Caco-2 (cell line): Measurements from ENCODE around the gene CD86. TPM values are rescaled to one million over a fixed set of nuclear protein-coding genes. Genes with fewer than 3 reads are reported as not detected.

Experiments
- BruUV-seq: library from RNA; stranded (reverse); fragments of 400-500 nt; replicated peaks from 2 replicates; lab custom pipeline; 2021; lab: Mats Ljungman, UMichigan
- CTCF ChIA-PET: fragments of 300-600 bp; sonication (Branson Sonifier 250); formaldehyde crosslinking; loops from one replicate; lab custom pipeline; 2022; ENCODE audit warnings: antibody characterized with exemption; lab: Charles Lee
- POLR2A ChIA-PET: fragments of 300-600 bp; sonication (Branson Sonifier 250); formaldehyde crosslinking; loops from one replicate; lab custom pipeline; 2022; ENCODE audit warnings: antibody characterized with exemption; lab: Charles Lee
- DNase-seq, 2 experiments: peaks; one replicate each; pipeline versions ENCODE4 v3.0.0 to v3.0.0-alpha.2; 2020 to 2022
- H3K27me3 ChIP-seq: replicated peaks from 2 replicates; pipeline ENCODE4 v1.6.0; 2011; ENCODE audit warnings: low read length; ENCODE audit not compliant: control insufficient read depth, insufficient read depth
- H3K36me3 ChIP-seq: 2 replicates; pipeline ENCODE4 v1.5.1; 2011; ENCODE audit warnings: low read length; ENCODE audit not compliant: control insufficient read depth, insufficient read depth
- H3K4me1 ChIP-seq: fragments of 250-450 bp; sonication (Bioruptor Pico); 2 replicates; pipeline ENCODE4 v1.5.1; 2020; ENCODE audit warnings: mild to moderate bottlenecking
- H3K4me3 ChIP-seq: 2 replicates; pipeline ENCODE4 v1.5.1; 2011; ENCODE audit warnings: low read depth, mild to moderate bottlenecking, control low read depth, low read length
- H3K9me3 ChIP-seq: fragments of 250-450 bp; sonication (Bioruptor Pico); 2 replicates; pipeline ENCODE4 v1.5.1; 2020; ENCODE audit warnings: mild to moderate bottlenecking, moderate library complexity
- H3K27ac Mint-ChIP-seq: one replicate; pipeline ENCODE4 v1.8.0; 2022; ENCODE audit warnings: mixed read lengths; ENCODE audit not compliant: unreplicated experiment
- H3K27me3 Mint-ChIP-seq: one replicate; pipeline ENCODE4 v1.8.0; 2022; ENCODE audit warnings: mixed read lengths; ENCODE audit not compliant: insufficient read depth, unreplicated experiment
- H3K36me3 Mint-ChIP-seq: one replicate; pipeline ENCODE4 v1.8.0; 2022; ENCODE audit warnings: mild to moderate bottlenecking, mixed read lengths; ENCODE audit not compliant: insufficient read depth, unreplicated experiment
- H3K4me1 Mint-ChIP-seq: one replicate; pipeline ENCODE4 v1.8.0; 2022; ENCODE audit warnings: low read depth, mixed read lengths; ENCODE audit not compliant: unreplicated experiment
- H3K4me3 Mint-ChIP-seq: one replicate; pipeline ENCODE4 v1.8.0; 2022; ENCODE audit warnings: mild to moderate bottlenecking, moderate library complexity, mixed read lengths; ENCODE audit not compliant: unreplicated experiment
- H3K9me3 Mint-ChIP-seq: one replicate; pipeline ENCODE4 v1.8.0; 2022; ENCODE audit warnings: mixed read lengths; ENCODE audit not compliant: unreplicated experiment
- CTCF ChIP-seq, 2 experiments: fragments of 200-600 bp in 1 of 2; IDR thresholded peaks; 1 replicate in 1 of 2; 2 replicates in 1 of 2; pipeline versions ENCODE4 v1.5.1 to v1.8.0; 2011 to 2022; ENCODE audit warnings: antibody characterized with exemption in 1 of 2, control low read depth in 1 of 2, inconsistent platforms in 1 of 2, low read depth in 1 of 2, low read length in 1 of 2, mild to moderate bottlenecking in 1 of 2, moderate library complexity in 1 of 2; ENCODE audit not compliant: insufficient read depth in 1 of 2, severe bottlenecking in 1 of 2, unreplicated experiment in 1 of 2
- intact Hi-C: fragments of 100-400 bp; cut with micrococcal nuclease; formaldehyde crosslinking; loops from one replicate; pipeline ENCODE4 v1.10.0; 2022; ENCODE audit not compliant: unreplicated experiment
- total RNA-seq: library from RNA; stranded (reverse); gene quantifications from 2 replicates; pipeline ENCODE4 v1.2.3, GENCODE V29; 2022

Gene CD86
- total RNA-seq, 1 experiment from 2014 or later: not detected

- Mint-ChIP-seq H3K27ac (no peak overlapping the region), H3K9me3 (no peaks in the 10 kb centered on the region), H3K27me3 (peaks cover 10% of the 10 kb centered on the region), H3K4me3 (no peak overlapping the region), H3K4me1 (peaks cover 7% of the 10 kb centered on the region), H3K36me3 (no peaks in the 10 kb centered on the region)
- ChIA-PET POLR2A (no interaction called here), CTCF (no interaction called here)
- no peaks in the 10 kb centered on the region for H3K9me3 ChIP-seq
- BruUV-seq: no TSS peak
- H3K27me3 ChIP-seq: no peaks in the 10 kb centered on the region
- TF ChIP-seq CTCF (IDR thresholded peaks at IDR 0.05; ENCODE audit: insufficient read depth in 1 of 2, low read depth in 1 of 2, low read length in 1 of 2, severe bottlenecking in 1 of 2, unreplicated experiment in 1 of 2): no peak
- intact Hi-C loops: no loop called here
- no peaks in the 10 kb centered on the region for H3K36me3 ChIP-seq
- no peaks in the 10 kb centered on the region for H3K4me1 ChIP-seq
- H3K4me3 ChIP-seq: no peak overlapping the region
- no peak for DNase-seq
Measured at GRCh38 chr3:122010506-122010905, 44.7 kb upstream of the CD86 start.

- DNase-seq: no peak
- TF ChIP-seq CTCF (IDR thresholded peaks at IDR 0.05; ENCODE audit: insufficient read depth in 1 of 2, low read depth in 1 of 2, low read length in 1 of 2, severe bottlenecking in 1 of 2, unreplicated experiment in 1 of 2): no peak
- no peaks in the 10 kb centered on the region for H3K36me3 ChIP-seq
- peaks cover 7% of the 10 kb centered on the region for H3K4me1 Mint-ChIP-seq
- POLR2A ChIA-PET: no interaction called here
- H3K27me3 ChIP-seq: no peaks in the 10 kb centered on the region
- H3K27ac Mint-ChIP-seq: no peak overlapping the region
- no peaks in the 10 kb centered on the region for H3K4me1 ChIP-seq
- H3K9me3 ChIP-seq: no peaks in the 10 kb centered on the region
- intact Hi-C loops: no loop called here
- no peaks in the 10 kb centered on the region for H3K36me3 Mint-ChIP-seq
- CTCF ChIA-PET: no interaction called here
- H3K9me3 Mint-ChIP-seq: no peaks in the 10 kb centered on the region
- BruUV-seq: no TSS peak
- no peak overlapping the region for H3K4me3 ChIP-seq
- H3K27me3 Mint-ChIP-seq: peaks cover 15% of the 10 kb centered on the region
- H3K4me3 Mint-ChIP-seq: no peak overlapping the region
Measured at GRCh38 chr3:122011396-122011795, 43.8 kb upstream of the CD86 start.

- H3K36me3 Mint-ChIP-seq: no peaks in the 10 kb centered on the region
- Histone ChIP-seq H3K36me3 (no peaks in the 10 kb centered on the region), H3K9me3 (no peaks in the 10 kb centered on the region), H3K27me3 (no peaks in the 10 kb centered on the region), H3K4me1 (no peaks in the 10 kb centered on the region), H3K4me3 (no peak overlapping the region)
- TF ChIP-seq CTCF (IDR thresholded peaks at IDR 0.05; ENCODE audit: insufficient read depth in 1 of 2, low read depth in 1 of 2, low read length in 1 of 2, severe bottlenecking in 1 of 2, unreplicated experiment in 1 of 2): no peak
- no peak overlapping the region for H3K27ac Mint-ChIP-seq
- H3K9me3 Mint-ChIP-seq: no peaks in the 10 kb centered on the region
- POLR2A ChIA-PET: no interaction called here
- CTCF ChIA-PET: interaction anchor here (0.6 kb wide), 1 partner anchor 567 kb away, joined by 3 read pairs; no protein-coding TSS in a partner anchor
- DNase-seq: no peak
- peaks cover 15% of the 10 kb centered on the region for H3K27me3 Mint-ChIP-seq
- intact Hi-C loops: no loop called here
- no peak overlapping the region for H3K4me3 Mint-ChIP-seq
- peaks cover 7% of the 10 kb centered on the region for H3K4me1 Mint-ChIP-seq
- BruUV-seq: no TSS peak
Measured at GRCh38 chr3:122012821-122013220, 42.3 kb upstream of the CD86 start.
